ENCODE measurements around the gene ABCD4. TPM values are rescaled to one million over a fixed set of nuclear protein-coding genes. Genes with fewer than 3 reads are reported as not detected.
A peak's percentile ranks its signal among the peaks of the same experiment; 100 is the strongest.

ABCD4 gene
- polyA plus RNA-seq, 1 experiment: 12.4 TPM

DNA sequence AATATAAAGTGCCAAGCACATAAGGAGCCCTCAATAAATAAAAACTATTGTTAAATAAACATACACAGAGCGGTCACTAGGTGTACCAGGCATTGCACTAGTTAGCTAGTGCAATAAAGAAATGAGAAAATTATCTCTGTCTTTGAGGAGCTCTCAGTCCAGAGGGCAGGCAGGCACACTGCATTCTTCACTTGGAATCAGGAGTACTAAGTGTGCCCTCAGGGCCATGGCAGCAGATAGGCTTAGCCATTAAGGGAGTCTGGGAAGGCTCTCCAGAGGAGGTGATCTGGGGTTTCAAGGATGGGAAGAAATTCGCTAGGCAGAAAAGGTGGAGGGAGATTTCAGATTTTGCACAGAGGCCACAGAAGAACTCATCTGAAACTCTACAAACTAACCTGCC, 9.1 kb downstream of the ABCD4 start:
- Histone ChIP-seq H3K4me3 (ENCODE audit: low read depth, low read length) (no peak overlapping the region), H3K27me3 (ENCODE audit: control insufficient read depth, insufficient read depth, low read length) (no peaks in the 10 kb centered on the region), H3K36me3 (ENCODE audit: control insufficient read depth, insufficient read depth, low read length) (peaks cover 25% of the 10 kb centered on the region)
- POLR2A ChIA-PET: no interaction called here
- TF ChIP-seq, protein P1, sequence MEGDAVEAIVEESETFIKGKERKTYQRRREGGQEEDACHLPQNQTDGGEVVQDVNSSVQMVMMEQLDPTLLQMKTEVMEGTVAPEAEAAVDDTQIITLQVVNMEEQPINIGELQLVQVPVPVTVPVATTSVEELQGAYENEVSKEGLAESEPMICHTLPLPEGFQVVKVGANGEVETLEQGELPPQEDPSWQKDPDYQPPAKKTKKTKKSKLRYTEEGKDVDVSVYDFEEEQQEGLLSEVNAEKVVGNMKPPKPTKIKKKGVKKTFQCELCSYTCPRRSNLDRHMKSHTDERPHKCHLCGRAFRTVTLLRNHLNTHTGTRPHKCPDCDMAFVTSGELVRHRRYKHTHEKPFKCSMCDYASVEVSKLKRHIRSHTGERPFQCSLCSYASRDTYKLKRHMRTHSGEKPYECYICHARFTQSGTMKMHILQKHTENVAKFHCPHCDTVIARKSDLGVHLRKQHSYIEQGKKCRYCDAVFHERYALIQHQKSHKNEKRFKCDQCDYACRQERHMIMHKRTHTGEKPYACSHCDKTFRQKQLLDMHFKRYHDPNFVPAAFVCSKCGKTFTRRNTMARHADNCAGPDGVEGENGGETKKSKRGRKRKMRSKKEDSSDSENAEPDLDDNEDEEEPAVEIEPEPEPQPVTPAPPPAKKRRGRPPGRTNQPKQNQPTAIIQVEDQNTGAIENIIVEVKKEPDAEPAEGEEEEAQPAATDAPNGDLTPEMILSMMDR (IDR thresholded peaks at IDR 0.05; ENCODE audit: insufficient read depth, low read depth, low read length): no peak
- DNase-seq (ENCODE audit: low read depth): no peak
- CTCF ChIA-PET: interaction anchor here (0.6 to 5.0 kb wide), 10 partner anchors 9 to 186 kb away, joined by 3 to 30 read pairs (median 4); partner anchors contain the start of gene ABCD4

DNA sequence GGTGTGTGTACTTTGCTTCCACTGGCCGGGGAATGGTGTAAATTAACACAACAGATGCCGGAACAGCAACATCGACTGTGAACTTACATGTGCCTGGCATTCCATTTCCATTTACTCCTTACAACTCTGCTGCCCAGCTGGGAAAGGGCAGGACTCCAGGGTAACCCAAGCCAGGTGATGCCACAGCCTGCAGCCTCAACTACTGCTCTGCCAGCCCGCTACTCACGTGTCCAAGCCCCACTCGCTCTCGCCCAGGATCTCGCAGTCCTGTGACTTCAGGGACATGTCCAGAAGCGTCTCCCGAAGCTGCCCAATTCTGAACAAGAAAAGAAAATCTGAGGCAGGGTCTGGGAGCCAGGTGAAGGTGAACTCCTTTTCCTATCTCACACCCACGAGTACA, 10.7 kb downstream of the ABCD4 start:
- Histone ChIP-seq H3K4me3 (ENCODE audit: low read depth, low read length) (no peak overlapping the region), H3K27me3 (ENCODE audit: control insufficient read depth, insufficient read depth, low read length) (no peaks in the 10 kb centered on the region), H3K36me3 (ENCODE audit: control insufficient read depth, insufficient read depth, low read length) (peaks cover 28% of the 10 kb centered on the region)
- TF ChIP-seq, protein P1 (IDR thresholded peaks at IDR 0.05; ENCODE audit: insufficient read depth, low read depth, low read length): no peak
- CTCF ChIA-PET: interaction anchor here (0.7 to 5.0 kb wide), 4 partner anchors 8 to 262 kb away, joined by 3 to 30 read pairs (median 16); partner anchors contain the start of gene ABCD4
- POLR2A ChIA-PET: no interaction called here
- no peak for DNase-seq (ENCODE audit: low read depth)

- ChIA-PET CTCF (interaction anchor here (1.9 to 3.5 kb wide), 2 partner anchors 10 to 12 kb away, joined by 6 to 16 read pairs; partner anchors contain the start of gene ABCD4), POLR2A (no interaction called here)
- Histone ChIP-seq H3K27me3 (ENCODE audit: control insufficient read depth, insufficient read depth, low read length) (no peaks in the 10 kb centered on the region), H3K36me3 (ENCODE audit: control insufficient read depth, insufficient read depth, low read length) (peaks cover 35% of the 10 kb centered on the region), H3K4me3 (ENCODE audit: low read depth, low read length) (no peak overlapping the region)
- TF ChIP-seq, protein P1 (IDR thresholded peaks at IDR 0.05; ENCODE audit: insufficient read depth, low read depth, low read length): peak; percentile 53
- no peak for DNase-seq (ENCODE audit: low read depth)
These were observed 12.3 kb downstream of the ABCD4 start for GRCh38 chr14:74290415-74290814.

DNA sequence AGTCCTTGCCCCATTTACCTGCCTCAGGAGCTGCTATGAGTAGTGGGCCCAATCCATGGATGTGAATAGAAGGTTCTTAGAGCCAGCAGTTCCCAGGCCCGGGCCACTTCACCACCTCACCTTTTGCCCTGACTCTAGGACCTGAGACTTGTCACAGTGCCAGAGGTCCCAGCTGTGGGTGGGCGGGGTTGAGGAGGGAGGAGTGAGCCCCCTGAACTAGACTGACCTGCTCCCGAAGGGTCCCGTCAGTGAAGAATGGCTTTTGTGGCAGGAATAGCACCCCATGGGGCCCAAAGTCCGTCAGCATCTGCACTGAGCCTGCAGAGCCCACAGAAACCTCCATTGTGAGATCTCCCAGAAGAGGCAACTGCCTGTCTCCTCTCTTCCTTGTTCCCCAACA, 12.9 kb downstream of the ABCD4 start:
- Histone ChIP-seq H3K4me3 (ENCODE audit: low read depth, low read length) (no peak overlapping the region), H3K36me3 (ENCODE audit: control insufficient read depth, insufficient read depth, low read length) (peaks cover 34% of the 10 kb centered on the region), H3K27me3 (ENCODE audit: control insufficient read depth, insufficient read depth, low read length) (no peaks in the 10 kb centered on the region)
- ChIA-PET CTCF (interaction anchor here (1.9 to 3.5 kb wide), 2 partner anchors 9 to 12 kb away, joined by 6 to 16 read pairs; partner anchors contain the start of gene ABCD4), POLR2A (no interaction called here)
- TF ChIP-seq, protein P1 (IDR thresholded peaks at IDR 0.05; ENCODE audit: insufficient read depth, low read depth, low read length): no peak
- DNase-seq (ENCODE audit: low read depth): no peak

GRCh38 chr14:74286736-74287135, 16.0 kb downstream of the ABCD4 start:
- TF ChIP-seq, protein P1 (IDR thresholded peaks at IDR 0.05; ENCODE audit: insufficient read depth, low read depth, low read length): no peak
- no peak overlapping the region for H3K4me3 ChIP-seq (ENCODE audit: low read depth, low read length)
- H3K36me3 ChIP-seq (ENCODE audit: control insufficient read depth, insufficient read depth, low read length): peaks cover 25% of the 10 kb centered on the region
- H3K27me3 ChIP-seq (ENCODE audit: control insufficient read depth, insufficient read depth, low read length): no peaks in the 10 kb centered on the region
- POLR2A ChIA-PET: no interaction called here
- no peak for DNase-seq (ENCODE audit: low read depth)
- CTCF ChIA-PET: interaction anchor here (0.8 to 2.5 kb wide), 4 partner anchors 9 to 35 kb away, joined by 4 to 8 read pairs (median 5); no protein-coding TSS in a partner anchor

Data from BJ (cell line).